ENCODE results near the gene DYSF.
"Not testable (repeated sequence)": the region's sequence is repeated elsewhere in the genome, so short reads cannot be mapped to it uniquely, and the experiment has no call there.

The DYSF gene

DNA sequence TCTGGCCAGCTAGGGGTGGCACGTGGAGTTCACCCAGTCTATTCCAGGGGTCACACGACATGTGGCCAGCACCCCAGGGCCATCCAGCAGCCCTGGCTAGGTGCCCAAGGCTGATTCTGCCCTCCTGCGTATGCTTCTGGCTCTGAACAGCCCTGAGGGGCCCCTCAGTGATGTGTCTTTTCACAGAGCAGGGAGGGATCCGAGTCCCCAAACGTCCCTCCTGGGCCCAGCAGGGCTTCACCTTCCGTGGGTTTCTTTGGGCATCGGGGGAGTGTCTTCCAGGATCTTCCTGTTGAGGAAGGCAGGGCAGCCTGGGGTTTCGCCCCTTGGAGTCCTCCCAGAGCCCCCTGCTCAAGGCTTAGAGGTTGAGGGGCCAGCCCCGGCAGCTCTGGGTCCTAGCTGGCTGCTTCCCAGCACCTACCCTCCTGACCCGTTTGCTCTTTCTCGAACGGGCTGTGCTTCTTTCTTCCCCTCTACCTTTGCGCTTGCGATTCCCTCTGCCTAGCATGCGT is 165.9 kb downstream of the DYSF start:
- DNase-seq, result no peak

DNA sequence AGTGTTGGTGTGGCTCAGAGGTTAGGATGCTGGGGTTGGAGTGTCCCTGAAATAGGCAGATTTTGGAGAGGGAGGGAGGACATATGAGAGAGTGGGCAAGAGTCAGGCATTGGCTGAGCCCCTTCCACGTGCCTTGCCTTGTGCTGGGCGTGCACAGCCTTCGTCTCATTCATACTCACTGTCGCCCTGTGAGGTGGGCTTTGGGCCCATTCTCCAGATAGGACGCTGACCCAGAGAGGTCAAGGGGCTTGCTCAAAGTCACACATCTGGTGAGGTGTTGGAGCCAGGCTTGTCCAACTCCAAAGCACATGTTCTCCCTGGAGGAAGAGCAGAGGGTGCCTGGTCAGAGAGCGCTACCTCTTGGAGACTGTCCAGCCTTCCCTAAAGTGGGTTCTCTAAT is 166.8 kb downstream of the DYSF start:
- peak; percentile 11 for DNase-seq

DNA sequence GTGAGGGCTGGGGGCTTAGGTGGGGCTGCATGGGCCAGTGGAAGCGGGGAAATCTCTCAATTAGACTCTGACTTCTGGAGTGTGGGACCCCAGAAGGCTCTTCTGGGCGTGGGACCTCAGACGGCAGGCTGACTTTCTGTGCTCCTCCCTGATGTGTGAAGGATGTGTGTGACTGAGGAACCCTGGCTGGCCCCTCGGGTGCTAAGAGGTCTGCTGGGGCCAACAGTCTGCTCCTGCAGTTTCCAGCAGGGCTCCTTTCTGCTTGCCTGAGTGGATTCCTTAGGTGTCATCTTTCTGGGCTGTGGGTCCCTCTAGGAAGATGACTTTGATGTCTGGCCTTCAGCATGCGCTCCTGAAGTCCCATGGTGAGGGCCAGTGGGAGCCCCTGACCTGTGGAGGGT is 167.5 kb downstream of the DYSF start:
- DNase-seq, result peak; percentile 17

DNA sequence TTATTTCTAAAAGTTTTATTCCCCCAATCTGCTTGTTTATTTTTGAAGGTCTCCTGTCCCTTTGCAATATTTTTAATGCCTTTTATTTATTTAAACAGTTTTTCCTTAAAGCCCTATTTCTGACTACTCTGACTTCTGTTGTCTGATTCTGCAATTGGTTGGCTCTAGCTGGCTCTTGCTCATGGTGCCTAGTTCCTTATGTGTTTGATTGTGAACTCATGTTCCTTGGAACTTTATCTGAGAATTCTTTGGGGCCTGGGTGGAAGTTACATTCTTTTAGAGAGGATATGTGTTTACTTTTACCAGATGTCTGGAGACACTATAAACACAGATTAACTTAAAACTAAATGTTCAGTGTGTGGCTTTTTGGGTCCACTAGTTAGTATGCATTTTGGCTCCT is 175.9 kb downstream of the DYSF start:
- DNase-seq, result no peak

DNA sequence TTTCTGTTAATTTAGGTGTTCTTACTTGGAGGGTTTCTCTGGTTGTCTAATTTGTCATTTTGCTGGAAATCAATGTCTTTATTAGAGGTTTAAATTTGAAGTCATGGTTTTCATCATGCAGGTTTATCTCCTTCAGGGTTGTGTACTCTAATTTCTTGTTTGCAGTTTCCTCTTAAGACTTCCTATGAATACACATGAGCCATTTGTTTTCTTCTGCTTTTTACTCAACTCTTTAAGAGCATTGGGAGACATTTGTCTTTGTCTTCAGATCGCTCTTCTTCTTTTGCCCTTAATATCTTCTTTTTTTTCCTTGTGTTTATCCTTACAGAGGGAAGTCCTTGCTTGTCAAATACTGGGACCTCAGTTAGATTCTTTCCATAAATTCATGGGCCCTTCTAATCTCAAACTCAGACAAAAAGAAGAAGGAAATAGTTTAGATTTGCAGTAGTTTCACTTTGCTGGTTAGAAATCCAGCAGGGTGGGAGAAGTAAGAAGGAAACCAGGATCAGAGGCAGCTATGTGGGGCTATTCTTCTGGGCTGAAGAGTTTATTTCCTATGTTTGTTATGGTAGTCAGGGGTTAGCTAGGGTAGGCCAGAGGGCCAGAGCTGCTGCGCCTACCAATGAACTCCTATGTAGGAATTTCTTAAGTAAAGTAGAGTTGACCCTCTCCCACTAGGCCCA is 176.6 kb downstream of the DYSF start:
- no peak for DNase-seq

DNA sequence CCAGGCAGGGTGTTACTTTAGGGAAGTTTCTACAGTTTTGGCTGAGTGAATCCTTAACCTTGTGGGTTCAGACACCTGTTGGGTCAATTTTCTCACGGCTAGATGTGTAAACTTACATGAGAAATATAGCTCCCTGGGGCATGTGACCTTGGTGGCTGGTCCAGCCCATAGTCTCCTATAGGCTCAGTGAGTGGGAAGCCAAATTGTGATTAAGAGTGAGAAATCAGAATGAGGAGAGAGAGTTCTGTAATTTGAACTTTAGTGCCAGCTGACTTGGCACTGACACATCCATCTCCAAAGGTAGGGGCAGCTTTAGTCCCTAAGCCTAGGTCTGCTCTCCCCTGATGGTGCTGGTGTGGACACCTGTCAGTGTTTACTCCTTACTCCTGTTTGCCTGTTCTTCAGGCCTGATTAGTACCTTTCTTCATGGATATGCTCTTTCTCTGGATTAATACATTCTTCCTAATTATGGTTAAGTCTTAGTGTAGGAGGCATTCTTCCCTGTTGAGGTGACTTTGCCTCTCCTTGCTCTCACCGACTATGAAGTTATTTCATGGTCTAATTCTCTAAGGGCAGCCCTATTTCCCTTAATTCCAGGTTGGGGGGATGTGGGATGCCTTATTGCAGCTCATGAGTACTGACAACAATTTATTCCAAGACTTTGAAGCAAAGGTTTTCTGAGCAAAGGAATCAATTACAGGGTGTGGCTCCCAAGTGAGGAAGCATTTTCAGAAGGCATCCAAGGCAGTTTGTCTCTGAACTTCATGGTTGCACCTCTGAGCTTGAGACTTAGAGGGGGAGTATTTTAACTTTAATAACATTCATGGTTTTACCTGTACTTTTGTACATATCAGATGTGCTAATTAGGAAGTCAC is 177.3 kb downstream of the DYSF start:
- no peak for DNase-seq

DNA sequence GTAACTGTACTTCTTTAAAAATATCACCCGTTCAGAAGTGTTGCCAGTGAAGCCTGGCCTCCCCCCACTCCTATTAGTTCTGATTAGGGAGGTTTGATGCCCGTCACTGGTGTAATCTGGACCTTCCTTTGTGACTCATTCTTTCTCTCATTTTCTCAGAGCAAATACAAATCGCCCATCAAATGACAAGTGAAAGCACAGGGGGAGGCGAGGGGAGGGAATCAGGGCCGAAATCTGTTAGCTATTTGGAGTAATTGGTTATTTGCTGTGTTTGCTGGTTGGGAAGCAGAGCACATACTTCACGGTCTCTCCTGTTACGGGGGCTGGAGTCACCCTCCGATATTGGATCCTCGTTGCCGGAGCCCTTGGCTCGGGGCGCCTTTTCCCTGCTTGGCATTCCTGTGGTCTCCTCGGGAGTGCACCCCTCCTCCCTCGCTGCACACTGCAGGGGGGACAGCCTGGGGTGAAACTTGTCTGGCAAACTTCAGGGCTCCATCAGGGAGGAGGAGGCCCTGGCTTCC is 178.1 kb downstream of the DYSF start:
- DNase-seq, result no peak

DNA sequence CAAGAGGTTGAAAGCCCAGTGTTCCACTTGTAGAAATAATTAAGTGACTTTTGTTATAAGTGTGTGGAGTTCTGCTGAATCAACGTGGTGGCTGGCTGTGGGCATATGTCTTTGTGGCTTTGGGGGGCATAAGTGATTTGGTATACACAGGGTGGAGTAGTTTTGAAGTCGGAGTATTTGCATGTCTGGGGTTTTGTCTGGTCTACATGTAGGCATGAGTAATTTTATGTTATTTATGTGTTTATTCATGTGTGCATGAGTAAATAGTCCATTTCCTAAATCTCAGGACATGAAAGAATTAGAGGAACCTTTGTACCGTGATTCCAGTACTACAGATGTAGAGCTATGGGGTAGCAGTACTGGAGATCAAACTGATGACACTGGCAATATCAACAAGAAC is 179.7 kb downstream of the DYSF start:
- DNase-seq, result no peak

DNA sequence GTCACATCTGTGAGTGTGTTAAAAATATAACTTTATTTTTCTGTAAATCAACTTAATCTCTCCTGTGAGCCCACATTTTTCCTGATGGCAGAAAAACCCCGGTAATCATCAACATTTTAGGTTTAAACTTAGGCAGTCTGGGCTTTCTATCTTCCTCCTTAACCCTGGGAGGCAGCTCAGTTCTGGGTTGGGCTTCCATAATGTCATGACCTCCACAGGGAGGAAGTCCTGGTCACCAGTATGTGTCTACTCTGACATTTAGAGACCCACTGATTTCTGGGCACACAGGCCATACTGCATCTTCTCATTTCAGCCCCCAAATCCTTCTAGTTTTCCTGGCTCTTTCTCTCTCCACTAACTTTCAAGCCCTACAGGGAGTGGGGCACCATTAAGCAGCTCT is 181.2 kb downstream of the DYSF start:
- DNase-seq, result no peak

DNA sequence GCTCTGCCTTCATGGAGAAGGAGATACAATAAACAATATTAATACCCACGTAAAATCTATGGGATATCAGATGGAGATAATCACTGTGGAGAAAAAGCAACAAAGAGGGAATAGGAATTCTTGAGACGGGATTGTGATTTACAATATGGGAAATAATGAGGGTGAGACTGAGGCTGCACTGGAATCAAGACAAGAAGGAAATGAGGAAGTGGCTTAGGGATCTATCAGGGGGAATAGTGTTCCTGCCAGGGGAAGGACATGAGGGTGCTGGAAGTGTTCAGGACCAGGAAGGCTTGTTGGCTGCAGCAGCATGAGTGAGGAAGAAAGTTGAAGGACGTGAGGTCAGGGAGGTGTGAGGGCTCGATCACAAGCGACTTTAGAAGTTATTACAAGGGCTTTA is 182.4 kb downstream of the DYSF start:
- DNase-seq, result no peak

DNA sequence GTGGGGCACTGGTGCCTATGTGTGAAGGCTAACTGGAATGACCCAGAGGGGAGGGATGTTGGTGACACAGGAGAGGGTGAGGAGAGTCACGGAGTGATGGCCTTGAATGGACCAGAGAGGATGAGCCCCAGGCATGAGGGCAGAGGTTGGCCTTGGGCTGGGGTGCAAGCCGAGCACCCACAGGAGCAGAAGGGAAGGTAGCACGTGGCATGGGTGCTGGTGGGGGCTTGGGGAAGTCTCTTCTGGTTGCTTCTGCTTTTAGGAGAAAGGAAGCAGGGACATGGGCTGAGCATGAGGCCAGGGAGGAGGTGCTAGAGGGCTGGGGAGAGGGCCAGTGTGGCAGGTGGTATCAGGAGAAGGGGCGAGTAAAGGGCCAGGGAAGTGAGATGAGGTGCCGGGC is 183.8 kb downstream of the DYSF start:
- no peak for DNase-seq

DNA sequence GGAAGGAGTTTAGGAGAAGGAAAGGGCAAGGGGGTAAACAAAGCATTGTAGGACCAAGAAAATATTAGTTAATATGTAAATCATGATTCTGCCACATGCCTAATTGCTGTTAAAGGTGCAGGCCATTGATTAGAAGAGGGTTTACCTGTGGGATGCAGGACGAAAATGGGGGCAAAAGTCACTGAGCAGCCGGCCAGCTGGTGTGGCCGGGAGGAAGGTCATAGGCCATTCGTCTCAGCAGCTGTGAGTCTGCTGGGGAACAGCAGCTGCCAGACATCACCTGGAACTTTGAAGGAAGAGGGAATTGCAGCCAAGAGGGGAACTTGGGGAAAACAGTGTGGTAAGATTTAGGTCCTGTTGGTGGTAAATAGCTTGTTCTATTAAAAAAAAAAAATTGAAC is 184.4 kb downstream of the DYSF start:
- DNase-seq, result no peak

DNA sequence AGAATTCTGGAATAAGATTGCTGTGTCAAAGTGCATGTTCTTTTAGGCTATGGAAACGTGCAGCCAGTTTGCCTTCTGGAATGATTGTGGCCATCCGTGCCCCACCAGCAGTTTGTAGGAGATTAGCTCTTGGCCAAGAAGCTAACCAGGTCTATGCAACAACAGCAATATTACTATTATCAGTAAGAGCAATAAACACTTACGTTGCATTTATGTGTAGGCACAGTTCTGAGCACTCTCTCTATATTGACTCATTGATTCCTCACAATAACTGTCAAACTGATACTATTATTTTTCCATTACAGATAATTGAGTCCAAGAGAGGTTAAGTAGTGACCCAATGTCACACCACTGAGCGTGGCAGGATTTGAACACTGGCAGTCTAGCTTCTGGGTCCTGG is 186.4 kb downstream of the DYSF start:
- no peak for DNase-seq

DNA sequence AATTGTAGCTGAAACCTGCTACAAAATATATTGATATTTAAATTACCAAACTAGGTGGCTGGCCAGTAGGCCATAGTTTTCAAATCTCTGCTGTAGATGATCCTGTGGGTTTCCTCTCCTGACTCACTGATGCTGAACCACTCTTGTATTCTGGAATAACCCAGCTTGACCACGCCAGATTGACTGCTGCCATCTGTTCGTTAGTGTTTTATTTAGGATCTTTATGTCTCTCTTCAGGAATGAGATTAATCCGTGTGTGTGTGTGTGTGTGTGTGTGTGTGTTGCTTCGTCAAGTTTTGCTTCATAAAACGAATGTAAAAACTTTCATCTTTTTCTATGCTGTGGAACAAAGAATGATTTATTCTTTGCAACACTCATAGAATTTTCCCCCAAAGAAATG is 187.1 kb downstream of the DYSF start:
- no peak for DNase-seq

DNA sequence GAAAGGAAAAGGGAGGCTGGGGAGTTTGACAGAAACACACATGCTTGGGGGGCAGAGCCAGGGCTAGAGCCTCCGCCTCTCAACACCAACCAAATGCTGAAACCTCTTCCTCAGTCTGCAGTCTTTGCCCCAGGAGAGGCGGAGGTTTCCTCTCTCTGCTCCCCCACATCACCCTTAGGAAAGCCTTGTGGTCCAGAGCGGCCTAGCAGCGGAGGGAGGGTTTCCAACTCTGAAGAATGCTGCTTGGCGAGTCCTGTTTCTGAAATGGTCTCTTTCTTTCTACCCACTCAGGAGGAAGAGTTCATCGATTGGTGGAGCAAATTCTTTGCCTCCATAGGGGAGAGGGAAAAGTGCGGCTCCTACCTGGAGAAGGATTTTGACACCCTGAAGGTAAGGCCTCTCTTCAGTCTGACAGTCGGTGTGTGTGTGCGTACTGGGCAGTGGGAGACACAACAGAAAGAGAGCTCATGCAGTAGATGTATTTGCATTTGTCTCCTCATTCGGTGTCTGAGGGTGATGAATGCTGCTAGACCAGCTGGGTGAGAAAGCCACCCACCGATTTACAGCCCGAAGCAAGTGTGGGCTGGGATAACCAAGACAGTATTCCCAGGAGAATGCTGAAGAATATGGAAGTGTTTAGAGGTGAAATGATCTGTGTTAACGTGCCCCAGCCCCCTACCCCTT is 190.5 kb downstream of the DYSF start:
- no peak for DNase-seq

DNA sequence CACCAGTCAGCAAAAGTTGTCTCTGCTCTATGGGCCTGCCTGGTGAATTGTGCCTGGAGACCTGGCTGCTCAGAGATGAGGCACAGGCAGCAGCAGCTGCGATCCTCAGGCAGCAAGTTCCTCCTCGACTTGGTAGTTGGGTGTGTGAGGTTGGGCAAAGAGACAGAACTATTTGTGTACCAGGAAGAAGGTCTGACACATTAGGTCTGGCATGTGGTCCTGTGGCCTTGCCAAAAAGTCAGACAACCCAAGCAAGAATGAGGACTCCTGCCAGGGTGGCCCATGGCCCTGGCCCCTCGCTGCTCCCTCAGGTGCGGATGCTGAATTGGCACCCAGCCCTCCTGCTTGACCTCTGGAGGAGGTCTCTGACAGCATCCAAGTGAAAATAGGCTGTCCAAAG is 192.7 kb downstream of the DYSF start:
- no peak for DNase-seq

DNA sequence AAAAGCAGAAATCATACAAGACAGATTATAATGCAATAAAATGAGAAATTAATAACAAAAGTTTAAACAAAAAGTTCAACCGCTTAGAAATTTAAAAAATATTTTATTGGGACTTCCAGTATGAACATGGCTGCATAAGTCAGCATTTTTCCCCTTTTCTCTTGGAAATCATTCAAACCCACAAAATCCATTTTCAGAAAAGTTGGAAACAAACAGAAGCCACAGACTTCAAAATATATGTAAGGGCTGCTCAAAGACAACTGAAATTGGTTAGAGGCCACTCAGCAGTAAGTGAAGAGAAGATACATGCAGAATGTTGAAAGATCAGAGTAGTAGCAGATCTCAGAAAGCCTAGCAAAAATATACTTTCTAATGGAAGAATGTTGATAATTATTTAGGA is 194.0 kb downstream of the DYSF start:
- no peak for DNase-seq

DNA sequence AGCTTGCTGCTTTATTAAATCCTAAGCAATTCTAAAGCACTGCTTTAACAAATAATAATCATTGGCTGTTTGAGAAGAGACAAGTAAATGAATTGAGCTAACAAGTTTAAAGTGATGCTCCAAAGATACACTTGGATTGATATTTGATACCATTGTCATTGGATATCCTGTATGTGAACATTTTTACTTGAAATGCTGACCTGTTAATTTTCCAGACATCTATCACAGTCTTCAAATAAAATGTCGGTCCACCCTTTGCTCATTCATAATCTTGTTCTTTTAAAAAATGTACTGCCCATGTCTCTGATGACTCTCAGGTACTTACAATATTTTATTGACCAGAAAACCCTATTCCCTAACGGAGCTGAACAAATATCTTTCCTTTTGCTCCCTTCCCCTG is 202.1 kb downstream of the DYSF start:
- no peak for DNase-seq

DNA sequence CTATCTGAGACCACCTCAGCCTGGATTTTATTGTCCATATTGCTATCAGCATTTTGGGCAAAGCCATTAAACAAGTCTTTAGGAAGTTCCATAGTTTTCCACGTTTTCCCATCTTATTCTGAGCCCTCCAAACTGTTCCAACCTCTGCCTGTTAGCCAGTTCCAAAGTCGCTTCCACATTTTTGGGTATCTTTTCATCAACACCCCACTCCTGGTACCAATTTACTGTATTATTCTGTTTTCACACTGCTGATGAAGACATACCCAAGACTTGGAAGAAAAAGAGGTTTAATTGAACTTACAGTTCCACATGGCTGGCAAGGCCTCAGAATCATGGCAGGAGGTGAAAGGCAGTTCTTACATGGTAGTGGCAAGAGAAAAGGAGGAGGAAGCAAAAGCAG is 204.9 kb downstream of the DYSF start:
- DNase-seq, result not testable (repeated sequence)

DNA sequence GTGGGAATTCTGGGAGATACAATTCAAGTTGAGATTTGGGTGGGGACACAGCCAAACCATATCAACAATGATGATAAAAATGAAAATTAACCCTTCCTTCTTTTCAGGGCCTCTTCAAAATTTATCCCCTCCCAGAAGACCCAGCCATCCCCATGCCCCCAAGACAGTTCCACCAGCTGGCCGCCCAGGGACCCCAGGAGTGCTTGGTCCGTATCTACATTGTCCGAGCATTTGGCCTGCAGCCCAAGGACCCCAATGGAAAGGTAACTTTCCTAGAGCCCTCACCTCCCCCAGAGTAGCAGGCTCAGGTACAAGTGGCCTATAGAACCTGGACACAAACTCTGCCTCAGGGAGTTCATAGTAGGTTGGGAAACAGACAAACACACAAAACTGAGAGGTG is 205.4 kb downstream of the DYSF start:
- no peak for DNase-seq

DNA sequence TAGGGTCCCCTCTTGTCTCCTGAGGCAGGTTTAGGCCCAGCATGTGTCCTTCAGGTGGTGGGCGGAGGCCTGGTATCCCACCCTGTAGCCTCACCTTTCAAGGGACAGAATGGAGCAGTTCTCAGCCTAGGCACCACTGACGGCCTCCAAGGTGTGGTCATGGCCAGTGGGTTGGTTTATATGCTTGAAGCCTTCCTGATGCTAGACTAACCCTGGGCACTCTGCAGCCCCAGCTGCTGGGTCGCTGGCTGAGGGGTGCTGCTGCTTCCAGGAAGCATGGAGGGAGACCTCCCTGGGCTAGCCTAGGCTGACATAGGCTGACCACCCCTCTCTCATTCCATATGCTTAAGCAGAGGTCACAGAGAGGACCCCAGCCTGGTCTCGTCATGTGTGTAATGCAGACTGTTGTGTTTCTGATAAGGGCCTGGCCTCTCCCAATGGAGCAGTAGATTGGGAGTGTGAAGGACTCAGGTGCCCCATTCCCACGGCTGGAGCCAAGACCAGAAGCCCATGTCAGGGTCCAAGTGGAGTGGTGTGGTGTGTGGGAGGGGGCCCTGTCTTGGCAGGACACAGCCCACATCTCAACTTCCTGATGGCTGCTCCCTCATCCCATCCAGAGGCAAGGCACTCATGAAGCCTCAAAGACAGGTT is 206.6 kb downstream of the DYSF start:
- no peak for DNase-seq

DNA sequence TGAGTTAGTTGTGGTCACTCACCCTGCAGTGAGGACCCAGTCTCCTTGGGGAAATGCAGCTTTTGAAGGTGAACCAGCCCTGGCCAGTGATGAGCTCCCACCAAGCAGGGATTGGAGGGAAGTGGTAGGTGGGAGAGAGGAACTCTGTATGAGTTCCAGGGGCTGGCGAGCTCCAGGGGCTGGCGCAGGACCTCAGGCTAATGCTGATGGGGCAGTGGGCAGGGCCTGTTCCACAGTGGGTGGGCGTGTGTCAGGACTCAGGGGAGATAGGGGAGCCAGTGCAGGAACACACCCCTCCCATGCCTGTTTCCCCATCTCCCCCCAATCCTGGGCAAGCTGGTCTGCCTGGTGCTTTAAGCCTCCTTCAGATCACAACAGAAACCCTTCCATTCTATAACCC is 208.4 kb downstream of the DYSF start:
- DNase-seq, result no peak

Measured in stimulated activated CD8-positive, alpha-beta memory T cell treated with anti-CD3 and anti-CD28 coated beads, Interleukin-4, amount 100 ng/mL, for 48 hours (primary cell).